ENCODE data around the gene NRK.
"Not testable (repeated sequence)": the region's sequence is repeated elsewhere in the genome, so short reads cannot be mapped to it uniquely, and the experiment has no call there.

The NRK gene

DNA sequence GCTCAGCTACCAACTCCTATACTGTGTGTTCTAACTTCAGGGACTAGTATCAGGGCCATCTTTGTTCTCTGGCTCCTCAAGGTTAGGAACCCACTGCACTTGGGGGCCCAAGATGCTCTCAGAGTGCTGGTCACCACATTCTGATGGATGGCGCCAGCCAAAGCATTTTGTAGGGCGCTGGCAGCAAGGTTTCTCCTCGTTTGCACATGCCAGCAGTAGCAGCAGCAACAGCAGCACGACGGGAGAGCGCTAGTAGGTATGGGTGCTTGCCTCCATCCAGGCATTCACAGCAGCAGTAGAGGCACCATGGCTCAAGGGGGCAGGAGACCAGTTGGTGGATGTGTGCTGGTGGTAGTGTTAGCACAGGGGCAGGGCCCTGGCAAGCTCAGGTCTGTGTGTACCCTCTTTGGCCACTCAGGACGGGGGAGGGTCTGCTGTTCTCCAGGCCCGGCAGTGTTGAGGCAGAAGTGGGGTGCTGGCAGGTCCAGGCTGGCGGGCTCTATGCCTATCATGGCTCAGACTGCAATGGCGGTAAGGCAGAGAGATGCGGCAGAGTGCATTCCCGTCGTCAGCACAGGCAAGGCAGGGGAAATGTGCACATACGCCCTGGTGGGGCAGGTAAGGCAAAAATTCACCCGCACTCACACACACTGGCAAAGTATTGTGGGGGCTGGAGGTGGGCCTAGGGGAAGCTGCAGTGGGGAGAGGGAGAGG, 159.6 kb downstream of the NRK start:
- Mint-ChIP-seq H3K4me3 (no peak overlapping the region), H3K36me3 (ENCODE audit: low read depth) (no peaks in the 10 kb centered on the region), H3K4me1 (ENCODE audit: low read depth) (no peaks in the 10 kb centered on the region), H3K27ac (no peak overlapping the region), H3K27me3 (no peaks in the 10 kb centered on the region), H3K9me3 (no peaks in the 10 kb centered on the region)

DNA sequence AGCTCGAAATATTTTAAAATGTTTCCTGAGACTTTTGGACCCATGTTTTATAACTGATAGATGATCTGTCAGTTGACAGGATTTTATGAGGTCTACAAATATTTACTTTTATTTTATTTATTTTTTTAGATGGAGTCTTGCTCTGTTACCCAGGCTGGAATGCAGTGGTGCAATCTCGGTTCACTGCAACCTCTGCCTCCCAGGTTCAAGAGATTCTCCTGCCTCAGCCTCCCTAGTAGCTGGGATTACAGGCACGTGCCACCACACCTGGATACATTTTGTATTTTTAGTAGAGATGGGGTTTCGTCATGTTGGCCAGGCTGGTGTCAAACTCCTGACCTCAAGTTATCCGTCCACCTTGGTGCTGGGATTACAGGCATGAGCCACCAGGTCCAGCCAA, 166.1 kb downstream of the NRK start:
- not testable (repeated sequence) for H3K4me3 Mint-ChIP-seq; H3K9me3 Mint-ChIP-seq; H3K36me3 Mint-ChIP-seq (ENCODE audit: low read depth); H3K27ac Mint-ChIP-seq; H3K27me3 Mint-ChIP-seq; H3K4me1 Mint-ChIP-seq (ENCODE audit: low read depth)

DNA sequence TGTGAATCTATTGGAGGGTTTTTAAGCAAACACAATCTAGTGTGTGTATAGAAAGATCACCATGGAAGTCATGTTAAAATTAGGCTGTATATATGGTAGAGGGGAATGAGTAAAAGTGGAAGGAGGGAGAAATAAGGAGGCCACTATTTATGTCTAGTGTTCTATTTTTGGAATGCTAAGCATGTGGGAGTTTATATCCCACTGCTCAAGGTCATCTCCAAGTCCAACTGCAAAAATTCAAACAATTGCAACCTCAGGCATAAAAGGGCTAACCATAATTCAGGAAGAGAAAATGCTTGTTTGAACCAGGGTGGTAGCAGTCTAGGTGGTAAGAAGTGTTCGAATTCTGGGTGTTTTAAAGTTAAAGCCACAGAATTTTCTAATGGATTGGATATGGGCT, 177.0 kb downstream of the NRK start:
- H3K27ac Mint-ChIP-seq: no peak overlapping the region
- no peaks in the 10 kb centered on the region for H3K27me3 Mint-ChIP-seq
- no peaks in the 10 kb centered on the region for H3K36me3 Mint-ChIP-seq (ENCODE audit: low read depth)
- no peaks in the 10 kb centered on the region for H3K9me3 Mint-ChIP-seq
- H3K4me1 Mint-ChIP-seq (ENCODE audit: low read depth): no peaks in the 10 kb centered on the region
- no peak overlapping the region for H3K4me3 Mint-ChIP-seq

DNA sequence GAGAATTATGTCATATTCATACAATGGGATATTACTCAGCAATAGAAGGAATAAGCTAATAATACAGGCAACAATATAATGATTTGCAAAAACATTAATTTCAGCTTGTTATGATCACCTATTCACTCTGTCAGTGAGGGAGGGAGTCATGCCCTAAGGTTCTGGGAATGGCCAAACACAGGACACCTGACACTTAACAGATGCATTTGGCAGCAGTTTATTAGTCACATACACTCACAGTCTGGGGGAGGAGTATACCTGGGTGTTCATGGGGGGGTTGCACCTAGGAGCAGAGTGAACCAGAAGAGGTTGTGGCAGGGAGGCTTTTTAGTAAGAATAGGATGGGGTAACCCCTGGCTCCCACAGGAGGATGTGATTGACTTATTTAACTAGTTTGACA, 177.9 kb downstream of the NRK start:
- H3K4me1 Mint-ChIP-seq (ENCODE audit: low read depth): no peaks in the 10 kb centered on the region
- no peaks in the 10 kb centered on the region for H3K27me3 Mint-ChIP-seq
- no peaks in the 10 kb centered on the region for H3K36me3 Mint-ChIP-seq (ENCODE audit: low read depth)
- H3K27ac Mint-ChIP-seq: no peak overlapping the region
- H3K9me3 Mint-ChIP-seq: no peaks in the 10 kb centered on the region
- no peak overlapping the region for H3K4me3 Mint-ChIP-seq

DNA sequence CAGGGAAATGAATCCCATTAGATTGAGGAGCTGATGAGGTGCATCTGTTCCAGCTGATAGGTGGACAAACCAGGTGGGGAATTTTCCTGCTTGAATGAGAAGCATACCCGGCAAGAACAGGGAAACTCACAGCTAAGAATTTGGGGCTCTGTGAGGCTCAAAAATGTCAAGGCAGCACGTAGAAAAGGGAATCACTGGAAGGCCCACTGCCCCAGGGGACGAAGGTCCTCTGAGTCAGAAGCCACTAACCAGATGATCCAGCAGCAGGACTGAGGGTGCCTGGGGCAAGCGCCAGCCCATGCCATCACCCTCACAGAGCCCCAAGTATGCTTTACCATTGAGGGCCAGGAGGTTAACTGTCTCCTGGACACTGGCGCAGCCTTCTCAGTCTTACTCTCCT, 178.3 kb downstream of the NRK start:
- not testable (repeated sequence) for H3K9me3 Mint-ChIP-seq; H3K27ac Mint-ChIP-seq; H3K4me3 Mint-ChIP-seq; H3K27me3 Mint-ChIP-seq; H3K36me3 Mint-ChIP-seq (ENCODE audit: low read depth); H3K4me1 Mint-ChIP-seq (ENCODE audit: low read depth)

DNA sequence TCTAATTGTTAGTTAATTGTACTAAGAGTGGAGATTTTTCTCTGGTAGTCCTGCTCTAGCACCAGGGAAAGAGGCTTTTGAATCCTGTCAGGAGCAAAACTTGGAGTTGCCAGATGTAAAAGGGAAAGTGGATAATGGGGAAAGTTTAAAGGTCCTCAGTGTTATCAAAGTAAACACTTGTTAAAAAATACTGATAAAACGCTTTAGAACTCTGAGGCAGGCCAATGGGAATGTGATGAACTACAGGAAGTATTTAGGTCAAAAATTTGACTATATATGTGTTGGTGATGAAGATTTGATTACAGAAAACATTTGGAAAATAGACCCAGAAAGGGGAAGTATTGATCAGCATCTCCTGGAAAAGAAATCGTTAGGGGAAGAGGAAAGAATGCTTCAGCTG, 183.3 kb downstream of the NRK start:
- Mint-ChIP-seq H3K27ac (no peak overlapping the region), H3K9me3 (no peaks in the 10 kb centered on the region), H3K4me3 (no peak overlapping the region), H3K27me3 (no peaks in the 10 kb centered on the region), H3K4me1 (ENCODE audit: low read depth) (no peaks in the 10 kb centered on the region), H3K36me3 (ENCODE audit: low read depth) (no peaks in the 10 kb centered on the region)

DNA sequence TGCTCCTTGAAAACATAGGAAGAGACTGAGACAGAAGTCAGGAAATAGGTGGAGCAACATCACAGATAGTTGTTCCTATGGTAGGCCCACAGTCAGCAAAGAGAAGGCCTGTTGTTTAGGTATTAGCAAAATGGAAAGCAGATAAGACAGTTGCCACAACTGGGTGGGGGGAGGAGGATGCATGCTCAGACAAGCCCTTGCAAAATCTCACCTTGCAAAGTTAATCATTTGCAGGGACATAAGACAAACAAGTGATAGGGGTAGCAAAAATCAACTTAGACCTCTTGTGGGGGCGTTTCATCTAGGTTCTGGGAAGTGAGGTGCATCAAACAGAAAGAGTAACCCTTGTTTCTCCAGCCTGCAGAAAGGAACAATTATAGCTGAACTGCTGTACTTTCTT, 185.5 kb downstream of the NRK start:
- H3K27ac Mint-ChIP-seq: no peak overlapping the region
- no peaks in the 10 kb centered on the region for H3K4me1 Mint-ChIP-seq (ENCODE audit: low read depth)
- no peaks in the 10 kb centered on the region for H3K27me3 Mint-ChIP-seq
- H3K36me3 Mint-ChIP-seq (ENCODE audit: low read depth): no peaks in the 10 kb centered on the region
- peaks cover 4% of the 10 kb centered on the region for H3K9me3 Mint-ChIP-seq
- no peak overlapping the region for H3K4me3 Mint-ChIP-seq

All from stimulated activated naive CD8-positive, alpha-beta T cell treated with anti-CD3 and anti-CD28 coated beads, Interleukin-15, Interleukin-2, amounts not matched to agents 100 ng/mL and 50 ng/mL, for 24 hours (primary cell).